ENCODE results near the gene CHD2.

Gene CHD2

GRCh38 chr15:93068581-93069199, 168.6 kb downstream of the CHD2 start:
- no peak for DNase-seq (ENCODE audit: low read depth in 3 of 3)

- no peak for DNase-seq (ENCODE audit: low read depth in 3 of 3)
These were observed 170.0 kb downstream of the CHD2 start for GRCh38 chr15:93070132-93070531.

- DNase-seq (ENCODE audit: low read depth in 3 of 3) = no peak
These were observed 170.6 kb downstream of the CHD2 start for GRCh38 chr15:93070551-93071296.

GRCh38 chr15:93071469-93071936, 171.4 kb downstream of the CHD2 start:
- no peak for DNase-seq (ENCODE audit: low read depth in 3 of 3)

GRCh38 chr15:93072011-93072410, 171.9 kb downstream of the CHD2 start:
- no peak for DNase-seq (ENCODE audit: low read depth in 3 of 3)

- no peak for DNase-seq (ENCODE audit: low read depth in 3 of 3)
These were observed 172.6 kb downstream of the CHD2 start for GRCh38 chr15:93072411-93073394.

GRCh38 chr15:93073465-93073952, 173.4 kb downstream of the CHD2 start:
- DNase-seq (ENCODE audit: low read depth in 3 of 3) = no peak

- DNase-seq (ENCODE audit: low read depth in 3 of 3) = no peak
These were observed 174.5 kb downstream of the CHD2 start for GRCh38 chr15:93074599-93074998.

- DNase-seq (ENCODE audit: low read depth in 3 of 3) = no peak
These were observed 176.1 kb downstream of the CHD2 start for GRCh38 chr15:93076217-93076616.

GRCh38 chr15:93076875-93077274, 176.8 kb downstream of the CHD2 start:
- DNase-seq (ENCODE audit: low read depth in 3 of 3) = no peak

Data from stimulated activated CD4-positive, alpha-beta T cell treated with anti-CD3 and anti-CD28 coated beads, TNF-alpha, amount 100 ng/mL, for 24 hours (primary cell).